Tibial nerve (tissue), 4 donors: Measurements from ENCODE around the gene TANC1. TPM values are rescaled to one million over a fixed set of nuclear protein-coding genes. Genes with fewer than 3 reads are reported as not detected.
A peak's percentile ranks its signal among the peaks of the same experiment; 100 is the strongest.

ENCODE experiments used
- DNase-seq, 2 donors: peaks; one replicate each; pipeline ENCODE4 v3.0.0-alpha.2; 2019; ENCODE audit warnings: low spot score in 2 of 2
- H3K27ac ChIP-seq, 4 donors: fragments of 200-600 bp; sonication (generic) in 3 of 4; one replicate each; pipeline ENCODE4 v1.5.1; 2017 to 2019; ENCODE audit warnings: mild to moderate bottlenecking in 1 of 4
- H3K27me3 ChIP-seq, 2 donors: fragments of 200-600 bp; sonication (generic) in 1 of 2; one replicate each; pipeline versions ENCODE4 v1.5.1 to v1.6.0; 2017 to 2019
- H3K36me3 ChIP-seq, 3 donors: fragments of 200-600 bp; sonication (generic); one replicate each; pipeline ENCODE4 v1.5.1; 2018 to 2019
- H3K4me1 ChIP-seq, 4 donors: fragments of 200-600 bp; sonication (generic) in 3 of 4; one replicate each; pipeline ENCODE4 v1.5.1; 2017 to 2019
- H3K4me3 ChIP-seq, 4 donors: fragments of 200-600 bp; sonication (generic) in 3 of 4; one replicate each; pipeline ENCODE4 v1.5.1; 2017 to 2019; ENCODE audit warnings: mild to moderate bottlenecking in 1 of 4, moderate library complexity in 1 of 4
- H3K9me3 ChIP-seq, 4 donors: fragments of 200-600 bp; sonication (generic) in 3 of 4; one replicate each; pipeline ENCODE4 v1.5.1; 2017 to 2019
- EP300 ChIP-seq, 2 donors: sonication (generic); formaldehyde crosslinking; IDR thresholded peaks; one replicate each; pipeline ENCODE4 v1.6.1; 2017; ENCODE audit warnings: antibody characterized with exemption in 2 of 2, mild to moderate bottlenecking in 1 of 2
- POLR2A ChIP-seq, 2 donors: fragments of 450-650 bp; IDR thresholded peaks; one replicate each; pipeline ENCODE4 v1.6.1; 2017; ENCODE audit warnings: antibody characterized with exemption in 2 of 2, mild to moderate bottlenecking in 2 of 2, moderate library complexity in 2 of 2
- WGBS, 2 donors: methylation state at CpG; one replicate each; pipeline ENCODE4 v1.1.5; 2018; 5-methylcytosine and 5-hydroxymethylcytosine counted together
- total RNA-seq, 4 donors: library from RNA; depleted of rRNA; stranded (reverse); fragments of >200 nt; gene quantifications; one replicate each; pipeline ENCODE4 v1.1.0, GENCODE V29; 2016
- TF ChIP-seq, protein P1 (sequence below), 5 experiments: fragments of 200-600 bp in 3 of 5; fragments of 450-650 bp in 2 of 5; sonication (generic) in 3 of 5; IDR thresholded peaks; one replicate each; pipeline ENCODE4 v1.5.1; 2016 to 2019; ENCODE audit warnings: antibody characterized with exemption in 5 of 5, mild to moderate bottlenecking in 3 of 5, moderate library complexity in 2 of 5

TANC1 gene
- 10 to 100 TPM; 43.5 to 66.3 (median 57.6) TPM for total RNA-seq

- Histone ChIP-seq H3K36me3 (no peaks in the 10 kb centered on the region), H3K27ac (peak within 1 kb of the TSS; percentile 90 to 97 (median 95)), H3K4me1 (peaks cover 0 to 40% (median 15%) of the 10 kb centered on the region in 4 donors), H3K9me3 (no peaks in the 10 kb centered on the region), H3K27me3 (no peaks in the 10 kb centered on the region), H3K4me3 (peak within 1 kb of the TSS; percentile 63 to 84 (median 78))
- peak; percentile 81 to 91 for DNase-seq
- WGBS, 2 donors: 0% methylated on average over 31 to 33 of the region's 92 CpGs
- TF ChIP-seq, protein P1, sequence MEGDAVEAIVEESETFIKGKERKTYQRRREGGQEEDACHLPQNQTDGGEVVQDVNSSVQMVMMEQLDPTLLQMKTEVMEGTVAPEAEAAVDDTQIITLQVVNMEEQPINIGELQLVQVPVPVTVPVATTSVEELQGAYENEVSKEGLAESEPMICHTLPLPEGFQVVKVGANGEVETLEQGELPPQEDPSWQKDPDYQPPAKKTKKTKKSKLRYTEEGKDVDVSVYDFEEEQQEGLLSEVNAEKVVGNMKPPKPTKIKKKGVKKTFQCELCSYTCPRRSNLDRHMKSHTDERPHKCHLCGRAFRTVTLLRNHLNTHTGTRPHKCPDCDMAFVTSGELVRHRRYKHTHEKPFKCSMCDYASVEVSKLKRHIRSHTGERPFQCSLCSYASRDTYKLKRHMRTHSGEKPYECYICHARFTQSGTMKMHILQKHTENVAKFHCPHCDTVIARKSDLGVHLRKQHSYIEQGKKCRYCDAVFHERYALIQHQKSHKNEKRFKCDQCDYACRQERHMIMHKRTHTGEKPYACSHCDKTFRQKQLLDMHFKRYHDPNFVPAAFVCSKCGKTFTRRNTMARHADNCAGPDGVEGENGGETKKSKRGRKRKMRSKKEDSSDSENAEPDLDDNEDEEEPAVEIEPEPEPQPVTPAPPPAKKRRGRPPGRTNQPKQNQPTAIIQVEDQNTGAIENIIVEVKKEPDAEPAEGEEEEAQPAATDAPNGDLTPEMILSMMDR (IDR thresholded peaks at IDR 0.05): no peak
- TF ChIP-seq POLR2A (IDR thresholded peaks at IDR 0.05) (peak; percentile 91 to 96), EP300 (IDR thresholded peaks at IDR 0.05) (peak in 1 of 2 donors; percentile 93)
Observed at GRCh38 chr2:158968396-158969161, at the start of gene TANC1. Gene TANC1, plus strand, starts transcription at chr2:158968640. Its CDS starts 97,271 bp downstream, at chr2:159065911.

DNA sequence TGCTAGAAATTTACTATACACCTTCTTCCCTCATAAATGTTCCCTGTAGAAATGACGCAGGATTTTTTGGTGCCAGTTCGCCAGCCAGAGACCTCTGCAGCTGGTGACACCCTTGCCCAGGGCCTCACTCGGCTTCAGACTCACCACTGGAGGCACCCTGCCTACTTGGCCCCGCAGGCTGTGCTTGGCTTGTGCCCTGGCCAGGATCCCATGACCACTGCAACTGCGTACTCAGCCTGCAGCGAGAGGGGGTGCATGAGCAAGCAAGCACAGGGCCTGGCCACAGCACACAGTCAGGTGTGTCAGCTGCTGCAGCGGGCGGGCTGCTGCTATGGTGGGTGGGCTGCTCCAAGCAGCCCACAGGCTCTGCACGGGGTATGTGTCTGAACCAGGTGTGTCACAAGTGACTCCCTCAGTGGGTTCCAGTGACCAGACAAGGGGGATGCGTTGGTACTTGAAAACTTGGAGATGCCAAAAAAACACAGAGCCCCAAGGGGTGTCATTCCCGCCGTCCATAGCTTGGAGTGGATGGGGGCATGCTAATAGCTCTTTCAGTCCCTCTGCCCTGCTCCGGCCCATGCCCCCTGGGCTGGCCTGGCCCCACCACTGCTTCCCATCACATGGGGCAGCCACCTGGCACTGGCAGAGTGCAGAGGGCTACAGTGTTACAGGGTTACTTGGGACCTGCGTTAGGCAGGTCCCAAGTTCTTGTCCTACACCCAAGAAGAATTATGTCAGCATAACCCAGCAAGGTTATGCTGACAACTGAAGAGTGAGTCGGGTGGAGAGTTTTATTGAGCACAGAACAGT, 46.6 kb upstream of the TANC1 start:
- Histone ChIP-seq H3K27ac (no peak overlapping the region), H3K36me3 (no peaks in the 10 kb centered on the region), H3K9me3 (no peaks in the 10 kb centered on the region), H3K27me3 (no peaks in the 10 kb centered on the region), H3K4me3 (no peak overlapping the region), H3K4me1 (peaks cover 0 to 11% (median 4%) of the 10 kb centered on the region in 4 donors)
- DNase-seq: no peak
- TF ChIP-seq, protein P1 (IDR thresholded peaks at IDR 0.05): no peak
- TF ChIP-seq POLR2A (IDR thresholded peaks at IDR 0.05) (no peak), EP300 (IDR thresholded peaks at IDR 0.05) (no peak)
- 90 to 92% methylated on average over 13 to 15 of the region's 15 CpGs for WGBS, 2 donors

DNA sequence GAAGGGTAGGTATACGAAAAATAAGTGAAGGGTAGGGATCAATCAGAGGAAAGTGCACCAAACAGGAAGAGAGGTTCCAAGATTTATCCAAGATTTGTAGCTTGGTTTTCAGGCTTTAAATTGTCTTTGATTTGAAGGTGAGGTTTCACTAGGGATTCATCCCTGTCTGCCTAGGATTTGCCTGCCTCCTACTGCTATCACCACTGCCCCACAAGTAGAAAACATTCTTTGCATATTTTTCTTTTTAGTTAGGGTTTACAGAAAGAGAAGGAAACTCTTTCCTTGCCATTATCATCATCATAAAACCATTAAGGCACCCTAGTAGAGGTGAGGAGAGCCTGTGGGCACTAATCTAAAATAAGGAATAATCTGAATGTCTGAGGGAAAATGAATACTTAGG, 45.8 kb upstream of the TANC1 start:
- H3K27me3 ChIP-seq: no peaks in the 10 kb centered on the region
- H3K36me3 ChIP-seq: no peaks in the 10 kb centered on the region
- TF ChIP-seq POLR2A (IDR thresholded peaks at IDR 0.05): no peak
- no peak for DNase-seq
- H3K4me1 ChIP-seq: peaks cover 0 to 11% (median 4%) of the 10 kb centered on the region in 4 donors
- no peak overlapping the region for H3K4me3 ChIP-seq
- WGBS, 2 donors: 74 to 91% methylated on average over 1 of the region's 1 CpG
- H3K9me3 ChIP-seq: no peaks in the 10 kb centered on the region
- no peak overlapping the region for H3K27ac ChIP-seq

DNA sequence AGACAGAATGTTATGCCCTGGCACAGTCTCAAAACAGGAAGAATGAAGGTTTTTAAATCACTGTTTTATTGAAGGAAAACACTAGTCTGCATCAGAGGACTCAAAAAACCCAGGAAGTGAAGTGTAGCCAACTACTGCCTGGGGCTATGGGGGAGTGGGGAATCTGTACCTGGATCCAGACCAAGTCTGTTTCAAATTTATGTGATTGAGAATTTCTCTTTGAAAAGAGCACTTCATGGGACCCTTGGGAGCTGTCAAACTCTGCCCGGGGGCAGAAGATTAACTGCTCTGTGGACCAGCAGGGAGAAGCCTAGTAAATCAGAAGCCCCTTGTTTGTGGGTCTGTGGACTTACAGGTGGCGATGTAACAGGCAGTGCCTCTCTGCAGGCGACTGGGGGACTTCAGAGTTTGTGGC, 45.3 kb upstream of the TANC1 start:
- 14 to 17% methylated on average over 3 of the region's 3 CpGs for WGBS, 2 donors
- H3K36me3 ChIP-seq: no peaks in the 10 kb centered on the region
- H3K27ac ChIP-seq: no peak overlapping the region
- H3K27me3 ChIP-seq: no peaks in the 10 kb centered on the region
- H3K9me3 ChIP-seq: no peaks in the 10 kb centered on the region
- peaks cover 0 to 11% (median 4%) of the 10 kb centered on the region in 4 donors for H3K4me1 ChIP-seq
- TF ChIP-seq, protein P1 (IDR thresholded peaks at IDR 0.05): no peak
- TF ChIP-seq EP300 (IDR thresholded peaks at IDR 0.05): no peak
- no peak for TF ChIP-seq POLR2A (IDR thresholded peaks at IDR 0.05)
- no peak for DNase-seq
- no peak overlapping the region for H3K4me3 ChIP-seq

DNA sequence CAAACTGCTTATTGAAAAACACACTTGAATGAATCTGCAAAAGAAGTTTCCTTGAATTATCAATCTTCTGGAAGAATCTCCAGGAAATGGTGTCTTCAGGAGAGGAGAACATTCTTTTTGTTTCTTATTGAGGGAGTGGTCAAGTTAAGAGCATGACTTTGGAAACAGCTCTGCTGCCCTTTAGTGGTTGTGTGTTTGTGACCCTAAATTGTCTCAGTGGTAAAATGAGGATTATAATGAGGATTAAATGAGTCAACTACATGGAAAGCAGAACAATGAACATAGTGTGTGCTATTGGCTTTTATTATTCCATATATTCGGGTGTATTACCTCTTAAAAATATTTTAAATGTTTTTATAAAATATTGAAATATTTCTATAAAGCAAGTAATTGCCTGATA, 44.8 kb upstream of the TANC1 start:
- Histone ChIP-seq H3K27me3 (no peaks in the 10 kb centered on the region), H3K27ac (no peak overlapping the region), H3K9me3 (no peaks in the 10 kb centered on the region), H3K4me1 (peaks cover 0 to 11% (median 4%) of the 10 kb centered on the region in 4 donors), H3K4me3 (no peak overlapping the region), H3K36me3 (no peaks in the 10 kb centered on the region)
- 19 to 29% methylated on average over 1 of the region's 1 CpG for WGBS, 2 donors
- TF ChIP-seq EP300 (IDR thresholded peaks at IDR 0.05): no peak
- TF ChIP-seq POLR2A (IDR thresholded peaks at IDR 0.05): no peak
- TF ChIP-seq, protein P1 (IDR thresholded peaks at IDR 0.05): no peak
- no peak for DNase-seq
